ENCODE data around the gene PHKG2.
A peak's percentile ranks its signal among the peaks of the same experiment; 100 is the strongest.
"Not testable (repeated sequence)": the region's sequence is repeated elsewhere in the genome, so short reads cannot be mapped to it uniquely, and the experiment has no call there.

PHKG2 gene, protein sequence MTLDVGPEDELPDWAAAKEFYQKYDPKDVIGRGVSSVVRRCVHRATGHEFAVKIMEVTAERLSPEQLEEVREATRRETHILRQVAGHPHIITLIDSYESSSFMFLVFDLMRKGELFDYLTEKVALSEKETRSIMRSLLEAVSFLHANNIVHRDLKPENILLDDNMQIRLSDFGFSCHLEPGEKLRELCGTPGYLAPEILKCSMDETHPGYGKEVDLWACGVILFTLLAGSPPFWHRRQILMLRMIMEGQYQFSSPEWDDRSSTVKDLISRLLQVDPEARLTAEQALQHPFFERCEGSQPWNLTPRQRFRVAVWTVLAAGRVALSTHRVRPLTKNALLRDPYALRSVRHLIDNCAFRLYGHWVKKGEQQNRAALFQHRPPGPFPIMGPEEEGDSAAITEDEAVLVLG

DNA sequence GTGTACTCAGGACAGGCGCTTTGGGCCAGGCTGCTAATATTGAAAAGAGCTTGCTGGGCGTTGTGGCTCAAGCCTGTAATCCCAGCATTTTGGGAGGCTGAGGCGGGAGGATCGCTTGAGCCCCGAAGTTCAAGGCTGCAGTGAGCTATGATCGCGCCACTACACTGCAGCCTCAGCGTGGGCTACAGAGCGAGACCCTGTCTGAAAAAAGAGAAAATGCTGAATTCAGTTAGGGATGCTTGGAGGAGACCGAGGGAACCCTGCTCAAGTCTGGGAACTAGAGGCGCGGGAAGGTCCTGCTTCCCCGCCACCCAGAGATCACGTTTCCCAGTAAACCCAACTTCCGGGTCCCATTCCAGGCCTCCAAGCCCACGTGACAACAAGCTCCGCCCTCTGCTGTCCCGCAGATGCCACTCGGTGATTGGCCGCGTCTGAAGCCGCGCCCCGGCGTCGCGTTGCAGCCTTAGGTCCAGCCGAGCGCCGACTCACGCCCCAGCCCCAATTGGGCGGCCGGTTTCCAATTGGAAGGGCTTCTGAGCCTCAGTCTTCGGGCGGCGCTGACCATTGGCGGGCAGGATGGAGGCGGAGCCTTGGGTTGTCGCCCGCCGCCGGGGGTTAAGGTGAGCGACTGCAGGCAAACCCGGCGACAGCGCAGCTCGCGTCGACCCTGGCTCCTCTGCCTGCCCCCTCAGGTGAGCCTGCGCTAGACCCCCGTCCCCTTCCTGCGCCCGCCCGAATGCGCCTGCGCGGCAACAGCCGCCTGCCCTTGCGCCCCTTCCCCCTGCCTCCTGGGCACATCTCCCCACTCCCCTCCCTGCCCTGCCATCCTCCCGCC, at the start of gene PHKG2:
TSS of gene PHKG2 (plus strand) at position 627 of the 835 bp plus-strand sequence. CDS start 396 bp downstream, outside the sequence.
- DNase-seq, result peak; percentile 99

GRCh38 chr16:30698816-30699614, 49.2 kb upstream of the PHKG2 start, which contains the start of gene SRCAP:
Gene SRCAP, plus strand, starts transcription at chr16:30699171. Its CDS starts 1,654 bp downstream, at chr16:30700825.
- DNase-seq, result peak; percentile 94

GRCh38 chr16:30699615-30700099, 48.6 kb upstream of the PHKG2 start:
- DNase-seq, result peak; percentile 18

- DNase-seq, result no peak
Measured at GRCh38 chr16:30700491-30700890, 47.7 kb upstream of the PHKG2 start.

DNA sequence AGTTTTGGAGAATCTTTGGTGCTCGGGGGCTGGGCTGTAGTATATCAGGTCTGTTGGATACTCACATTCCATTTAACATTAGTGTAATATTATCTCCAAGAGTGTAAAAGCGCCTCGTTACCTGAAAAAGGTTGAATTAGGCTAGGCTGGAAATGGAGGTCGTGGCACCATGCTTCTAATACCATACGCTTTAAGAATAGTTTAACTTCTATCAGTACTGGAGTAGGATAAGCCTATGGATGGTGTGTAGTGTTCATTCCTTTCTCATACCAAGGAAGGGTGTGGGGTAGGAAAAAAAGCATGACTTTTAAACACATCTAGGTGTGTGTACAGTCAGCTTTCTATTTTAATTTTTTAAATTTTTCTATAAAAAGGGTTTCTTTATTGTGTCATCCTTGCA, 47.3 kb upstream of the PHKG2 start:
- no peak for DNase-seq

DNA sequence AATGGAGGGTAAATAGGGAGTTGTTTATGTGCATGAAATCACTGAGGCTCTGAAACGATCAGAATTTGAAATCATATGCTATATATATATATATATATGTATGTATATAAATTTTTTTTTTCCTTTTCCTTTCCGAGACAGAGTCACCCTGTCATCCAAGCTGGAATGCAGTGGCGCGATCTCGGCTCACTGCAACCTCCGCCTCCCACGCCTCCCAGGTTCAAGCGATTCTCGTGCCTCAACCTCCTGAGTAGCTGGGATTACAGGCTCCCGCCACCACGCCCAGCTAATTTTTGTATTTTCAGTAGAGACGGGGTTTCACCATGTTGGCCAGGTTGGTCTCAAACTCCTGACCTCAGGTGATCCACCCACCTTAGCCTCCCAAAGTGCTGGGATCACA, 45.2 kb upstream of the PHKG2 start:
- not testable (repeated sequence) for DNase-seq

GRCh38 chr16:30703971-30704370, 44.3 kb upstream of the PHKG2 start:
- no peak for DNase-seq

- no peak for DNase-seq
Measured at GRCh38 chr16:30706046-30706445, 42.2 kb upstream of the PHKG2 start.

DNA sequence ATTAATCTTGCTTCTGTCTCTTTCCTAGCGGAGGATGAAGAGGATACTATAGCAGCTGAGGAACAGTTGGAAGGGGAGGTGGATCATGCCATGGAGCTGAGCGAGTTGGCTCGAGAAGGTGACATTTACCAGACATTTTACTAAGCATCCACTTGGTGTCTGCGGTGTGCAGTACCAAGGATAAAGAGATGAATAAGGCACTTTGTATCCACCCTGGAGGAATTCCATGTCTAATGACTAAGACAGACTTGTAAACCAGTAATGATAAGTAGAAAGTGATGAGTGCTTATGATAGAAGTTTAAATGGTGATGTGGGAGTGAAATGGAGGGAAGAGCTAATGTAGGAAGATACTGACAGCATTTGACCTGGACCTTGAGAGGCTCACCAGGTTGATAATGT, 37.3 kb upstream of the PHKG2 start:
- no peak for DNase-seq

GRCh38 chr16:30711712-30712111, 36.5 kb upstream of the PHKG2 start:
- DNase-seq, result no peak

- DNase-seq, result peak; percentile 52
Measured at GRCh38 chr16:30715750-30716445, 32.3 kb upstream of the PHKG2 start.

DNA sequence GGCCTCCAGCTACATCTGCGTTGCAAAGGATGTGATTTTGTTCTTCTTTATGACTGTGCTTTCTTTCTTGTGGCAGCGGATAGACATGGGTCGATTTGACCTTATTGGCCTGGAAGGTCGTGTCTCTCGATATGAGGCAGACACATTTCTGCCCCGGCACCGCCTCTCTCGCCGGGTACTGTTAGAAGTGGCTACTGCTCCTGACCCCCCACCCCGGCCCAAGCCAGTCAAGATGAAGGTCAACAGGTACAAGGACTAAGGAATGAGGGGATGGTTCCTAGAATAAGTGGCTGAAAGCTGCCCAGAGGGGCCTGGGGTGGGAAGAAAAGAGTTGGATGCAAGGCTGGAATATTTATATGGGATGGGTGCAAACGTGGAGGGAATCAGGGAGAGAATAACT, 28.1 kb upstream of the PHKG2 start:
- DNase-seq, result no peak

GRCh38 chr16:30720694-30721093, 27.5 kb upstream of the PHKG2 start:
- DNase-seq, result no peak

GRCh38 chr16:30721167-30721566, 27.1 kb upstream of the PHKG2 start:
- no peak for DNase-seq

DNA sequence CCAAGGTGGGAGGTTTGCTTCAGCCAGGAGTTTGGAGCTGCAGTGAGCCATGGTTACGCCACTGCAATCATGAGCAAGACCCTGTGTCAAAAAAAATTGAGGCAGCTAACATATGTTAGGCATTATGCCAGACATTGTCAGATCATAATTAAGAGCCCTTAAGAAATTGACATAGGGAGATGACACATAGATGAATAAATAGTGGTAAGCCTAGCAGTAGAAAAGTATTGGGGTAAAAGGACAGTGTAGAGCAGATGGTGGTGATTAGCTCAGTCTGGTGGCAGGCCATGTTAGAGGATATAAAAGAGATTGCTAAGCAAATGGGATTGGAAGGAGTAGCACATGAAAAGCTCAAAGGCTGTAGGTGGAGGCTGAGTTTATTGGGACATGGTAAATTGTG, 26.6 kb upstream of the PHKG2 start:
- no peak for DNase-seq

- DNase-seq, result no peak
Measured at GRCh38 chr16:30722443-30722842, 25.8 kb upstream of the PHKG2 start.

GRCh38 chr16:30722916-30723315, 25.3 kb upstream of the PHKG2 start:
- DNase-seq, result no peak

GRCh38 chr16:30723725-30724355, 24.4 kb upstream of the PHKG2 start:
- no peak for DNase-seq

GRCh38 chr16:30724641-30725417, 23.4 kb upstream of the PHKG2 start:
- DNase-seq, result no peak

DNA sequence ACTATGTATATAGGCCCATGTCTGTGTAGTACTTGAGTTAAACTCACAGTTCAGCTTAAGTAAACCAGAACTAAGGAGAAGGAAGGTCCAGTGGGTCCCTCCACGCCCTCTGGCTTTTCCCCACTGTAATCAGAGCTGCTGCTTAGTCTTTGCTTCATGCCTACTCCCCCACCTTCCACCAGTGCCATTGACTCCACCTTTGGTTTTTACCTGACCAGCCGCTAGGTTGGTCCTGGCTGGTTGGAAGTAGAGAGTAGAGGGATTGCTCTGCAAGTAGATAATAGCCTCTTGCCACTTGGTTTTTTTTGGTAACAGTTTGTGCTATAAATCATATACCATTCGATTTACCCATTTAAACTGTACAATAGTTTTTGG, 22.8 kb upstream of the PHKG2 start:
- no peak for DNase-seq

GRCh38 chr16:30728321-30728720, 19.9 kb upstream of the PHKG2 start:
- DNase-seq, result no peak

Data from stimulated activated CD4-positive, alpha-beta T cell treated with anti-CD3 and anti-CD28 coated beads, Interleukin-15, amount 100 ng/mL, for 24 hours (primary cell).